ENCODE measurements around the gene COQ8B.
"Not testable (repeated sequence)": the region's sequence is repeated elsewhere in the genome, so short reads cannot be mapped to it uniquely, and the experiment has no call there.

Gene COQ8B

GRCh38 chr19:40741527-40742390 is 25.1 kb upstream of the COQ8B start:
- no peak for DNase-seq

GRCh38 chr19:40740747-40741146 is 24.1 kb upstream of the COQ8B start:
- DNase-seq: no peak

- no peak for DNase-seq
Observed at GRCh38 chr19:40739871-40740703, 23.4 kb upstream of the COQ8B start.

- no peak for DNase-seq
Observed at GRCh38 chr19:40739030-40739839, 22.5 kb upstream of the COQ8B start.

- DNase-seq: no peak
Observed at GRCh38 chr19:40737102-40737644, 20.5 kb upstream of the COQ8B start.

- DNase-seq: no peak
Observed at GRCh38 chr19:40736661-40737060, 20.0 kb upstream of the COQ8B start.

- no peak for DNase-seq
Observed at GRCh38 chr19:40735013-40735771, 18.5 kb upstream of the COQ8B start.

- no peak for DNase-seq
Observed at GRCh38 chr19:40733149-40733548, 16.5 kb upstream of the COQ8B start.

GRCh38 chr19:40732304-40732703 is 15.6 kb upstream of the COQ8B start:
- not testable (repeated sequence) for DNase-seq

GRCh38 chr19:40730065-40730464 is 13.4 kb upstream of the COQ8B start:
- not testable (repeated sequence) for DNase-seq

GRCh38 chr19:40726279-40726678 is 9.6 kb upstream of the COQ8B start:
- DNase-seq: no peak

GRCh38 chr19:40724855-40725254 is 8.2 kb upstream of the COQ8B start:
- DNase-seq: no peak

GRCh38 chr19:40724315-40724714 is 7.6 kb upstream of the COQ8B start:
- DNase-seq: no peak

GRCh38 chr19:40723661-40724254 is 7.1 kb upstream of the COQ8B start:
- DNase-seq: no peak

GRCh38 chr19:40721936-40722661 is 5.4 kb upstream of the COQ8B start:
- DNase-seq: no peak

GRCh38 chr19:40721140-40721486 is 4.4 kb upstream of the COQ8B start:
- no peak for DNase-seq

- DNase-seq: no peak
Observed at GRCh38 chr19:40719414-40719894, 2.8 kb upstream of the COQ8B start.

- DNase-seq: no peak
Observed at GRCh38 chr19:40718774-40719391, 2.2 kb upstream of the COQ8B start.

- DNase-seq: no peak
Observed at GRCh38 chr19:40717880-40718773, 1.4 kb upstream of the COQ8B start.
